HG03378 (cell line): ENCODE results near the gene CCDC82.
A peak's percentile ranks its signal among the peaks of the same experiment; 100 is the strongest.
"Not testable (repeated sequence)": the region's sequence is repeated elsewhere in the genome, so short reads cannot be mapped to it uniquely, and the experiment has no call there.

Experiments
- ATAC-seq: cut with Tn5 transposase; IDR thresholded peaks from one replicate; pipeline ENCODE4 v1.9.1; 2021; ENCODE audit warnings: mild to moderate bottlenecking, moderate library complexity; ENCODE audit not compliant: unreplicated experiment

The CCDC82 gene

GRCh38 chr11:96389720-96390487 lies at the start of gene CCDC82, which contains the start of gene JRKL:
Gene CCDC82 (minus strand): TSS chr11:96389912. CDS start chr11:96384747, 5,165 bp downstream.
Gene JRKL (plus strand): TSS chr11:96390013. CDS start chr11:96390650, 637 bp downstream.
- peak; percentile 79 for ATAC-seq

GRCh38 chr11:96432654-96433053 lies 42.9 kb upstream of the CCDC82 start:
- not testable (repeated sequence) for ATAC-seq

DNA sequence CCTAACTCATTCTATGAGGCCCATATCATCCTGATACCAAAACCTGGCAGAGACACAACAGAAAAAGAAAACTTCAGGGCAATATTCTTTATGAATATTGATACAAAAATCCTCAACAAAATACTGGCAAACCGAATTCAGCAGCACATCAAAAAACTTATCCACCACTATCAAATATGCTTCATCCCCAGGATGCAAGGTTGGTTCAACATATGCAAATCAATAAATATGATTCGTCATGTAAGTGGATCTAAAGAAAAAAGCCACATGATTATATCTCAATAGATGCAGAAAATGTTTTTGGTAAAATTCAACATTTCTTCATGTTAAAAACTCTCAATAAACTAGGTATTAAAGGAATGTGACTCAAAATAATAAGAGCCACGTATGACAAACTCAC lies 41.0 kb upstream of the CCDC82 start:
- no peak for ATAC-seq

DNA sequence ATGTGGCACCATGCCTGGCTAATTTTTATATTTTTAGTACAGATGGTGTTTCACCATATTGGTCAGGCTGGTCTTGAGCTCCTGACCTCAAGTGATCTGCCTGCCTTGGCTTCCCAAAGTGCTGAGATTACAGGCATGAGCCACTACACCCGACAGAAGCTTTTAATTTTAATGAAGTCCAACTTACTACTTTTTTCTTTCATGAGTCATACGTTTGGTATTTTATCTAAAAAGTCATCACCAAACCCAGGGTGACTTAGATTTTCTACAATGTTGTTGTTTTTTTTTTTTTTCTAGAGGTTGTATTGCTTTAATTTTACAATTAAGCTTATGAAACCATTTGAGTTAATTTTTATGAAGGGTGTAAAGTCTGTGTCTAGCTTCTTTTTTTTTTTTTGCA lies 35.0 kb upstream of the CCDC82 start:
- no peak for ATAC-seq

GRCh38 chr11:96413408-96413807 lies 23.7 kb upstream of the CCDC82 start:
- no peak for ATAC-seq

DNA sequence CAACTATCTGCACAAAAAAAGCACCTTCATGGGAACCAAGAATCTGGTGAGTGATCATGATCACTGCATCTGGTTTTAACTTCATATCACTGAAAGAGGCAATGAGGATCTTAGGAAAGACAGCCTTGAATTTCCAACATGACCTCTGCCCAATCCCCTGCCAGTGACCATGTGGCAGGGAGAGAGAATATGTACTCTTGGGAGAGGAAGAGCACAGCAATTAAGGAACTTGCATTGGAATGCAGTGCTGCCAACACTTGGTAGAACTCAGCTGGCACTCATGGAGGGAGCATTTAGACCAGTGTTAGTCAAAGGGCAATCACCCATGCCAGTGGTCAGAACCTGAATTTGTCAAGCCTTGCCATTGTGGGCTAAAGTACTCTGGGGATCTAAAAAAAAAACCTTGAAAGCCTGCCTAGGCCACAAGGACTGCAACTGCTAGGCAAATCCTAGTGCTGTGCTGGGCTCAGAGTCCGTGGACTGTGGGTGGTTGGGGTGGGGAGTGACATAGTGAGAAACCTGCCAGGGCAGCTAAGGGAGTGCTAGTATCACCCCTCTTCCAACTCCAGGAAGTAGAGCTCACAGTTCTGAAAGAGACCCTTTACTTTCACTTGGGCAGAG lies 23.2 kb upstream of the CCDC82 start:
- no peak for ATAC-seq

- ATAC-seq, result not testable (repeated sequence)
Measured at GRCh38 chr11:96411412-96411811, 21.7 kb upstream of the CCDC82 start.

GRCh38 chr11:96400697-96401096 lies 11.0 kb upstream of the CCDC82 start:
- no peak for ATAC-seq

DNA sequence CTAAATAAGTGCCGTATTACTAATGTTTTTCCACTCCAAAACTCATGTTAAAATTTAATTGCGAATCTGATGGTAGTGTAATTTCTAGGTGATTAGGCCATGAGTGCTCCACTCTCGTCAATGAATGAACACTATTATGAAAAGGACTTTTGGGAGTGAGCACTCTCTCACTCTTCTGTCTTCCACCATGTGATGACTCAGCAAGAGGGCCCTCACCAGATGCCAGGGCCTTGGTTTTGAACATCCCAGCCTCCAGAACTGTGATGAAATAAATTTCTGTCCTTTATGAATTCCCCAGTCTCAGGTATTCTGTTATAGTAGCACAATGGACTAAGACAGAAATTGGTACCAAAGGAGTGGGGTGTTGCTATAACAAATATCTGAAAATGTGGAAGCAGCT lies 8.2 kb upstream of the CCDC82 start:
- no peak for ATAC-seq

DNA sequence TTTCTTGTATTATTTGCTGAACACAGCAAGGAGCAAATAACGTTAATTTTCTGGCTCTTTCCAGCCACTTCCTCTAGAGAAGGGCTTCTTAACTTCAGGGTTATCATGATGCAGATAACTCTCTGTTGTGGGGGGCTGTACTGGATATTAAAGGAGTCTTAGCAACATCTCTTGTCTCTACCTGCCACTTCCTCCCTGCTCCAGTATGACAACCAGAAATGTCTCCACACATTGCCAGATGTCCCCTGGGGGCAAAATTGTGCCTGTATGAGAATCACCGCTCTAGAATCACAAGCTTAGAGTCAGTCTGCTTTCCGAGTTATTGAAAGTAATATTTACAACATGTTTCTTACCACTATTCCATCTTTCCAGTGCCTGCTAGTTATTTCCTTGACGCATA lies 6.9 kb upstream of the CCDC82 start:
- ATAC-seq, result no peak

DNA sequence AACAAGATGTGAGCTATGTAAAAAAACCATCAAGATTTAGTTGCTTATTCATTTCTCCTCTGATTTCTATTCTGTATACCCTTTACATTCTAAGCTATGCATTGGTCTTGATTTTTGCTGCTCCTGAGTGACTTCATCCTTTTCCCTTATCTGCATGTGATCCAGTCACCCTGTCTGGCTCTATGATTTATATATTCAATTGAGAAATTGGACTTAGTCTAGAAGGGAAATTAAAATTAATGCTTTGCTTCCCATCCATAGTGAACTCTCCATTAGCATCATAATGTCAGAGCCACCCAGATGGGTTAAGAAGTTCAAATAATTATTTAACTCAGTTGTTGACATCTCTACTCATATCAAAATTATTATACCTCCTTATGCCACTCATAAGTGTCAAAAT lies 5.1 kb upstream of the CCDC82 start:
- no peak for ATAC-seq

DNA sequence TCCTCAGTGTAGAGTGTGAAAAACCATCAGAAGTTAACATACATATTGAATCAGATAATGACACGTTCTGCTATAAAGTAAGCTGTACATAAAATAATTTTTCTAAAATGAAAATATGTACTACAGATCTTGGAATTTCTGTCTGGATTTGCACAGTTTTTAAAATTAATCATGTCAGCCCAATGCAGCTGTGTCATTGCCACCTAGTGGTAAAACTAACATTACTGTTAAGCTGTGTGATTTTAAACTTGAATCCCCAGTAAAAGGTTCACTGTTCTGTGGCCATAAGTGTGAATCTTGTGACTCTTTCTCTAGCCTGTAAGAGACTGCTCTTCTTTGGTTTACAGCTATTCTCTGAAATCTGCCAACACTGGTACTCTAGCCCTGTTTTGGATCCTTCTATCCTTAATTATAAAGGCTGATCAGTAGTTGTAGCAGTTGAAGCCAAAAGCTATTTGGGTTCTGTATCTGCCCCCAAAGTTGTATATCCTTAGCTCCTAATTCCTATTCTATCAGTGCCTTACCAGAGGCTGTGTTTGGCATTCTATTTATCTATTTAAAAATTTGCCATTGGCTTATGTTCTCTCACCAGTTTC lies 4.1 kb upstream of the CCDC82 start:
- ATAC-seq, result peak; percentile 36

GRCh38 chr11:96391698-96392307 lies 2.1 kb upstream of the CCDC82 start:
- no peak for ATAC-seq

- no peak for ATAC-seq
Measured at GRCh38 chr11:96390488-96390792, 728 bp upstream of the CCDC82 start.

- peak; percentile 45 for ATAC-seq
Measured at GRCh38 chr11:96388891-96389719, 607 bp downstream of the CCDC82 start.

DNA sequence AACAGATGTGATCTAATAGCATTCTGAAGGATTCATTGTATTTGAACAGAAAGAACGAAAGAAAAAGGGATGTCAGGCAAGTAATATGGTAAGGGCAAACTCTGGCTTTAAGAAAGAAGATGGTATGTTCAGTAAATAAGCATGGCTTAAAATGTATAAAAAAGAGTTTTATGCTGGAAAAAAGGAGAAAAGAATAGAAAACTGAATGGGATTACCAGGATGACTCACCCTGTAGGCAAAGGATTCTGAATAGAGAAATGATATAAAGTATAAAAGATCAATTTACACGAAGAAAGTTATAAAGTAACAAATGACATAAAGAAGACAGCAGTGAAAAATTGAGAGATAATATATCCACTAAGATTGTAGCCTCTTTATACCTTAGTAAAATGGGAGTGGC lies 4.5 kb downstream of the CCDC82 start:
- ATAC-seq, result no peak

GRCh38 chr11:96384156-96384555 lies 5.6 kb downstream of the CCDC82 start:
- ATAC-seq, result no peak

- no peak for ATAC-seq
Measured at GRCh38 chr11:96376796-96377195, 12.9 kb downstream of the CCDC82 start.

GRCh38 chr11:96373826-96374225 lies 15.9 kb downstream of the CCDC82 start:
- no peak for ATAC-seq

- no peak for ATAC-seq
Measured at GRCh38 chr11:96367342-96367741, 22.4 kb downstream of the CCDC82 start.

GRCh38 chr11:96366024-96366423 lies 23.7 kb downstream of the CCDC82 start:
- no peak for ATAC-seq
